Measurements from ENCODE around the gene PLA2G2A. TPM values are rescaled to one million over a fixed set of nuclear protein-coding genes. Genes with fewer than 3 reads are reported as not detected.
A peak's percentile ranks its signal among the peaks of the same experiment; 100 is the strongest.

PLA2G2A gene
- total and polyA plus RNA-seq, 9 of the 15 experiments (the other 6 are each of a cell fraction or from before 2014, with no cell fraction given) = not detected

GRCh38 chr1:19974822-19975416, 4.5 kb downstream of the PLA2G2A start:
- 1% methylated on average over 5 of the region's 5 CpGs for WGBS (ENCODE audit: insufficient coverage, low coverage, missing lambda C conversion rate)
- H3K27ac ChIP-seq (ENCODE audit: extremely low read depth, low read depth, low read length) = no peak overlapping the region
- H3K36me3 ChIP-seq (ENCODE audit: control insufficient read depth, insufficient read depth, low read length) = no peaks in the 10 kb centered on the region
- CTCF ChIA-PET (ENCODE audit: low intra/inter-chr PET ratio) = interaction anchor here (0.8 to 1.7 kb wide), 3 partner anchors 177 to 519 kb away, joined by 4 to 23 read pairs (median 4); no protein-coding TSS in a partner anchor
- H3K4me1 ChIP-seq (replicated peaks in 1 of 2; ENCODE audit: control insufficient read depth in 2 of 2, insufficient read depth in 2 of 2, low read length in 2 of 2) = no peaks in the 10 kb centered on the region
- DNase-seq (ENCODE audit: extremely low read depth in 1 of 4, low spot score in 3 of 4) (peak; percentile 60 to 69 (median 63)), FAIRE-seq (peak; percentile 86), ATAC-seq (peak; percentile 88)
- BruUV-seq (replicated peaks) = no TSS peak
- no peak overlapping the region for H3K9ac ChIP-seq (ENCODE audit: insufficient read depth in 1 of 2, low read depth in 2 of 2, low read length in 2 of 2)
- no peaks in the 10 kb centered on the region for H3K79me2 ChIP-seq (ENCODE audit: control insufficient read depth, insufficient read depth, low read length)
- POLR2A ChIA-PET = interaction anchor here (0.5 to 1.0 kb wide), 2 partner anchors 92 to 1309 kb away, joined by 3 read pairs; partner anchors contain the start of gene OTUD3
- in situ Hi-C loops (cut with MboI) (no loop called here), intact Hi-C loops (cut with micrococcal nuclease) (loop anchor here (2.0 to 5.0 kb wide), 2 partner anchors 127 to 178 kb away; no protein-coding TSS in a partner anchor)
- H2AFZ ChIP-seq (ENCODE audit: low read depth, low read length) = no peak overlapping the region
- no peaks in the 10 kb centered on the region for H4K20me1 ChIP-seq (replicated peaks; ENCODE audit: control insufficient read depth, insufficient read depth, low read length)
- H3K27me3 ChIP-seq (ENCODE audit: control insufficient read depth in 2 of 2, insufficient read depth in 2 of 2, low read length in 2 of 2) = peaks cover 2 to 40% of the 10 kb centered on the region in 2 experiments; a peak in 3 of 5 replicates
- H3K4me3 ChIP-seq = no peak overlapping the region
- H3K9me3 ChIP-seq (replicated peaks; ENCODE audit: control insufficient read depth, insufficient read depth, low read depth, low read length) = no peaks in the 10 kb centered on the region
- H3K9me1 ChIP-seq (ENCODE audit: control insufficient read depth, insufficient read depth, low read length) = no peaks in the 10 kb centered on the region
- no peak overlapping the region for H3K4me2 ChIP-seq (ENCODE audit: insufficient read depth, low read length)
- TF ChIP-seq PBX2 (CRISPR knock-in tag; IDR thresholded peaks at IDR 0.05; ENCODE audit: low read depth) (no peak), PBX2 (tag; conservative IDR thresholded peaks at IDR 0.05; ENCODE audit: low read depth) (peak; percentile 83), ATF7 (IDR thresholded peaks at IDR 0.05) (0 out of 2 replicates have a peak, but pooled peaks have one; percentile 39), RFX1 (IDR thresholded peaks at IDR 0.05) (peak; percentile 91), CTBP1 (IDR thresholded peaks at IDR 0.05; ENCODE audit: borderline replicate concordance) (peak; percentile 43; the same call in 1 of the 2 replicates), EZH2 (IDR thresholded peaks at IDR 0.05; ENCODE audit: borderline replicate concordance, low read depth, low read length) (no peak), MTA2 (IDR thresholded peaks at IDR 0.05; ENCODE audit: low read depth) (no peak), RCOR1 (IDR thresholded peaks at IDR 0.05; ENCODE audit: borderline replicate concordance in 1 of 2, low read depth in 2 of 2, low read length in 2 of 2) (peak in 1 of 2 experiments; percentile 63; a peak in 1 of 4 replicates), GATAD2B (IDR thresholded peaks at IDR 0.05; ENCODE audit: borderline replicate concordance) (no peak), NR2F6 (CRISPR knock-in tag; IDR thresholded peaks at IDR 0.05) (no peak), SUPT5H (IDR thresholded peaks at IDR 0.05) (no peak), TOE1 (IDR thresholded peaks at IDR 0.05; ENCODE audit: borderline replicate concordance) (no peak), TOE1 (CRISPR knock-in tag; IDR thresholded peaks at IDR 0.05; ENCODE audit: borderline replicate concordance, low read depth) (no peak), ELF1 (tag; IDR thresholded peaks at IDR 0.05) (peak; percentile 42; the same call in 1 of the 2 replicates), ETV6 (IDR thresholded peaks at IDR 0.05; ENCODE audit: borderline replicate concordance in 1 of 2, low read depth in 2 of 2, low read length in 1 of 2) (no peak), ETV6 (CRISPR knock-in tag; IDR thresholded peaks at IDR 0.05; ENCODE audit: borderline replicate concordance) (no peak), MEIS2 (IDR thresholded peaks at IDR 0.05; ENCODE audit: partially characterized antibody) (peak; percentile 59), GATA2 (CRISPR knock-in tag; IDR thresholded peaks at IDR 0.05) (peak; percentile 56; the same call in 1 of the 2 replicates), SRSF7 (optimal IDR thresholded peaks at IDR 0.05; ENCODE audit: low read depth, low read length) (no peak), NR4A1 (CRISPR knock-in tag; IDR thresholded peaks at IDR 0.05) (no peak), NR4A1 (tag; IDR thresholded peaks at IDR 0.05) (no peak), MXI1 (IDR thresholded peaks at IDR 0.05; ENCODE audit: low read depth, low read length) (peak; percentile 58; the same call in 1 of the 2 replicates), FOXK2 (conservative IDR thresholded peaks at IDR 0.05 in 1 of 2, IDR thresholded peaks at IDR 0.05 in 1 of 2; ENCODE audit: low read depth in 2 of 2) (no peak)
